OCI-LY7 (cell line): ENCODE data around the gene WDR91.

Source experiments
- EZH2phosphoT487 ChIP-seq: fragments of 200-600 bp; sonication (generic); IDR thresholded peaks from 2 replicates; pipeline ENCODE4 v1.6.1; 2018; ENCODE audit warnings: low read depth, borderline replicate concordance, mild to moderate bottlenecking, mixed run types, antibody characterized with exemption, low read length, moderate library complexity, mixed read lengths
- TF ChIP-seq, protein P1 (sequence below): fragments of 200-600 bp; sonication (generic); conservative IDR thresholded peaks from 2 replicates; pipeline ENCODE4 v1.5.1; 2014; ENCODE audit warnings: mild to moderate bottlenecking, antibody characterized with exemption, low read length, moderate library complexity, mixed read lengths

DNA sequence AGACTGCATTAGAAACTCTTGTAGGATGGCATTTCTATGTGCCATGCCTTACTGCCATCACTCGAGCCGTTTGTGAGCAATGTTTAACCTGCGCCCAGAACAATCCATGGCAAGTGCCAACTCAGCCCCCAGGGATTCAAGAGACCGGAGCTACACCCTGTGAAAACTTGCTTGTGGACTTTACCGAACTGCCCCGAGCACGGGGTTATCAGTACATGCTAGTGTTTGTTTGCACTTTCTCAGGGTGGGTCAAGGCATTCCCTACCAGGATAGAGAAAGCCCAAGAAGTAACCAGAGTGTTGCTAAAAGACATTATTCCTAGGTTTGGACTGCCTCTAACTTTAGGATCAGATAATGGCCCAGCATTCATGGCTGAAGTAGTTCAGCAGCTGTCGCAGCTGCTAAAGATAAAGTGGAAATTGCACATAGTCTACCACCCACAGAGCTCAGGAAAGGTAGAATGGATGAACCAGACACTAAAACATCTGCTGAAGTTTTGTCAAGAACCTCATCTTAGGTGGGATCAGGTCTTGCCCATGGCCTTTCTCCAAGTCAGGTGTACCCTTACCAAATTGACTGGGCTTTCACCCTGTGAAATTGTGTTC is 31.9 kb downstream of the WDR91 start:
- TF ChIP-seq EZH2phosphoT487: no peak
- TF ChIP-seq, protein P1, sequence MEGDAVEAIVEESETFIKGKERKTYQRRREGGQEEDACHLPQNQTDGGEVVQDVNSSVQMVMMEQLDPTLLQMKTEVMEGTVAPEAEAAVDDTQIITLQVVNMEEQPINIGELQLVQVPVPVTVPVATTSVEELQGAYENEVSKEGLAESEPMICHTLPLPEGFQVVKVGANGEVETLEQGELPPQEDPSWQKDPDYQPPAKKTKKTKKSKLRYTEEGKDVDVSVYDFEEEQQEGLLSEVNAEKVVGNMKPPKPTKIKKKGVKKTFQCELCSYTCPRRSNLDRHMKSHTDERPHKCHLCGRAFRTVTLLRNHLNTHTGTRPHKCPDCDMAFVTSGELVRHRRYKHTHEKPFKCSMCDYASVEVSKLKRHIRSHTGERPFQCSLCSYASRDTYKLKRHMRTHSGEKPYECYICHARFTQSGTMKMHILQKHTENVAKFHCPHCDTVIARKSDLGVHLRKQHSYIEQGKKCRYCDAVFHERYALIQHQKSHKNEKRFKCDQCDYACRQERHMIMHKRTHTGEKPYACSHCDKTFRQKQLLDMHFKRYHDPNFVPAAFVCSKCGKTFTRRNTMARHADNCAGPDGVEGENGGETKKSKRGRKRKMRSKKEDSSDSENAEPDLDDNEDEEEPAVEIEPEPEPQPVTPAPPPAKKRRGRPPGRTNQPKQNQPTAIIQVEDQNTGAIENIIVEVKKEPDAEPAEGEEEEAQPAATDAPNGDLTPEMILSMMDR: no peak
